ENCODE results near the gene ARAP1.

- TF ChIP-seq GATA2 (IDR thresholded peaks at IDR 0.05; ENCODE audit: low read depth, low read length) (no peak), GATA3 (IDR thresholded peaks at IDR 0.05; ENCODE audit: low read depth, low read length) (no peak)
These were observed 30.9 kb downstream of the ARAP1 start for GRCh38 chr11:72721276-72721675.

Data from SH-SY5Y (cell line).